GDM1 (cell line): Measurements from ENCODE around the gene TROAP.
"Not testable (repeated sequence)": the region's sequence is repeated elsewhere in the genome, so short reads cannot be mapped to it uniquely, and the experiment has no call there.

Experiments
- DNase-seq: peaks from one replicate; lab custom pipeline; 2025; lab: John Stamatoyannopoulos, UW

The TROAP gene

GRCh38 chr12:49328816-49329215 lies 5.8 kb downstream of the TROAP start:
- DNase-seq, result no peak

- DNase-seq, result no peak
Observed at GRCh38 chr12:49330032-49330619, 7.1 kb downstream of the TROAP start.

DNA sequence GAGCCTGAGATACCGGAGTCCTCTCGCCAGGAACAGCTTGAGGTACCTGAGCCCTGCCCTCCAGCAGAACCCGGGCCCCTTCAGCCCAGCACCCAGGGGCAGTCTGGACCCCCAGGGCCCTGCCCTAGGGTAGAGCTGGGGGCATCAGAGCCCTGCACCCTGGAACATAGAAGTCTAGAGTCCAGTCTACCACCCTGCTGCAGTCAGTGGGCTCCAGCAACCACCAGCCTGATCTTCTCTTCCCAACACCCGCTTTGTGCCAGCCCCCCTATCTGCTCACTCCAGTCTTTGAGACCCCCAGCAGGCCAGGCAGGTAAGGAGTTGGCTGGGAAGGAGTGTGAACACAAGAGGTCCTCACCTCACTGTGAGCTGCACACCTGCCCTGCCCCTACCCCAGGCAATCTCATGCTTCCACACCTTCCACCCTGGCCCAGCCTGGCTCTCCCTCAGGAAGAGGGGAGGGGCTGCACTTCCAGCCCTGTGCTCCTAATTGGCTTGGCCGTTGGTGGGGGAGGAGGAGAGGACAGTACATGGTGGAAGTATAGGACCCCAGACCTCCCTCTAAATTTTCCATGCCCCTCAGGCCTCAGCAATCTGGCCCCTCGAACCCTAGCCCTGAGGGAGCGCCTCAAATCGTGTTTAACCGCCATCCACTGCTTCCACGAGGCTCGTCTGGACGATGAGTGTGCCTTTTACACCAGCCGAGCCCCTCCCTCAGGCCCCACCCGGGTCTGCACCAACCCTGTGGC lies 7.8 kb downstream of the TROAP start:
- DNase-seq, result no peak

GRCh38 chr12:49331380-49332222 lies 8.5 kb downstream of the TROAP start:
- DNase-seq, result no peak

GRCh38 chr12:49332441-49332861 lies 9.4 kb downstream of the TROAP start:
- no peak for DNase-seq

GRCh38 chr12:49332891-49333371 lies 9.9 kb downstream of the TROAP start:
- no peak for DNase-seq

GRCh38 chr12:49333778-49334177 lies 10.7 kb downstream of the TROAP start:
- DNase-seq, result not testable (repeated sequence)

DNA sequence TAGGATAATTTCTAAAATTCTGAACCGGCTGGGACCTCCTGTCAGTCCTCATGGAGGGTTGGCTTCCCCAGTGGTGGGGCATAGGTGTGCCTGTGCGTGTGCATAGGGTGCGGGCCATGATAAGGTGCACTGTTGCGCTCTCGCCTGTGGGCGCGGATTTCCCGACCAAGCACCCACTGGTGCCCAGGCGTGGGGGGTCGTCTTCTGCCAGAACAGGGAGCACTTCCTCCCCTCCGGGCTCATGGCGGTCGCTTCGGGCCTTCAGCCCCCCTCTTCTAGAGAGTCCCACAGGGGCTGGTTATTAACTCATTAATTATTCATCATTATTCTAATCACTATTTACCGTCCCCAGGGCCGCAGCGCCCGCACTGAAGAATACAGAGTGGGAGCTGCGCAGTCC lies 11.2 kb downstream of the TROAP start:
- no peak for DNase-seq

DNA sequence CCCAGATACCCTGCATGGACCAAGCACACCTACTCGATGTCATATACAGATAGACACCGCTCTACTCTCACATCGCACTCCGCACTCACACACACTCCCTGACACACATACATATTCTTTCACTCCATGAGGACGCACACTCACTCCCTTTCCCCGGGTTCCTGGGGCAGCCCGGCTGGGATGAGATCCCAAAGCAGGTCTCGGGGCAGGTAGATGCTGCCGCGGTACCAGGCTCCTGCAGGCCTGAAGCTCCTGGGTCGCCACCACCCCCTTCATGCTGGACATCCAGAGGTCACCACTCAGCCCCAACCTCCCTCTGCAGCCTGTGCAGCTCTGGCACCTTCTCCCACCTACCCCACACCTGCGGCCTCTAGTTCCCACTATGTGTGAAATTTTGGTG lies 11.6 kb downstream of the TROAP start:
- no peak for DNase-seq

DNA sequence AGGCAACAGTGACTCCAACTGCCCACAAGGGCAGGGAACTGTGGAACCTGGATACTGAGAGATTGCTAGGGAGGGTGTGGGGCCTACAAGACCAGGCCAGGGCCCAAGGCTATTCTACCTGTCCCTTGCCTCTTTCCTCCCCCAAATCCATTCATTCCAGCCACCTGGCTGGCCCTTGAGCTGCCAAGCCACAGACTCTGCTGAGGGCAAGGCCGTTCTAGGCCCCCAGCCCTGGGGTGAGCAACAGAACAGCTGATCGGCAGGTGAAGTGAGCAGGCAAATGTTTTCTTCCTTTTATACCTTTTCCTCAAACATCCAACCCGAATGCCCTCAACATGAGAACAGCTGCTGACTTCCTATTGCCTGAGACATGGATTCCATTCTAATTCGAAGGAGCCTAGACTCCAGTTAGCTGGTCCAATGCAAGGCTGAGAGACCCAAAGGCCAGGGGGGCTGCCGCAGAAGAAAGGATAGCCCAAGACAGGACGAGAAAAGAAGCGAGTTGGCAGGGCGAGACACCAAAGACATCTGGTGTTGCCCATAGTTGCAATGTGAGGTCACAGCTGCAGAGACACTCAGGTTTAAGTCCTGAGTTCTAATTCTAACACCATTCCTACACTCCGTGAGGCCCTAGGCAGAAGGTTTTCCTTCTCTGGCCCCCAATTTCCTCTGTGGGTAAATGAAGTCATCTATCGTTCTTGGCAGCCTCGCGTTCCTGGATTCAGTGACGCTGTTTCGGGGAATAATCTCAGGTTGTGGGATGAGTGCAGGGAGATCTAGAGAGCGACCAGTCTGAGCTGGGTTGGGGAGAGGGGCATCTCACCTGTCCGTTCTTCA lies 12.3 kb downstream of the TROAP start:
- no peak for DNase-seq

GRCh38 chr12:49335955-49336644 lies 13.0 kb downstream of the TROAP start:
- DNase-seq, result no peak

GRCh38 chr12:49336645-49337584 lies 13.9 kb downstream of the TROAP start, which contains the start of gene C1QL4:
C1QL4 (minus strand) TSS chr12:49337188; CDS start chr12:49336477, 711 bp downstream.
- peak; percentile 76 for DNase-seq

DNA sequence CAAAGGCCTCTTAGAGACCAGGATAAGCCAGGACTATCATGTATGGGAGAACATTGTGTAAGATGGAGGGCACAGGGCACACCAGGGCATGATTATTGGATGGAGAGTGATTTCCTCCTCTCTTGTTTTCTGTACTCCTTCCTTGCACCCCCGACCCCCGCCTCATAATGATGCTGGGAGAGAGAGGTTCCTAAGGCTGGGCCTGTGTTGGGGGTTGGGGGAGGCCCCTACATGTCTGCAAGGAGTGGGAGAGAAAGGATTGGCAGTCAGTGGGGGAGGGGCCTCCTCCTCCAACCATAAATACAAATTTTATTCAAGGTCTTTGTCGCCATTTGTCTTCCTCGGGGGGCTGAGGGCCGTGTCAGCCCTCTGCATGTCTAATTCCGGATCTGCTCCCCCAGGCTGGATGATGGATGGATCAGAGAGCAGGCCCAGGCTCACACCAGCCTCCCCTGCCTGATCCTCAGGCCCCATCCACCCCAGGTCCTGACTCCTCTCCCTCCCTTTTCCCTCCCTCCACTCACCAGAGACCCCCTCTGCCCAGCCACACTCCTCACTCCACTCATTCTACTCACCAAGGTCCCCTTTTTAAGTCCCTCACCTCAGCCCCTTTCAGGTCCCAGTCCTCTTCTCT lies 15.9 kb downstream of the TROAP start:
- no peak for DNase-seq

- DNase-seq, result no peak
Observed at GRCh38 chr12:49339464-49339861, 16.4 kb downstream of the TROAP start.

- no peak for DNase-seq
Observed at GRCh38 chr12:49340095-49340870, 17.2 kb downstream of the TROAP start.

- DNase-seq, result no peak
Observed at GRCh38 chr12:49340971-49341776, 18.1 kb downstream of the TROAP start.

DNA sequence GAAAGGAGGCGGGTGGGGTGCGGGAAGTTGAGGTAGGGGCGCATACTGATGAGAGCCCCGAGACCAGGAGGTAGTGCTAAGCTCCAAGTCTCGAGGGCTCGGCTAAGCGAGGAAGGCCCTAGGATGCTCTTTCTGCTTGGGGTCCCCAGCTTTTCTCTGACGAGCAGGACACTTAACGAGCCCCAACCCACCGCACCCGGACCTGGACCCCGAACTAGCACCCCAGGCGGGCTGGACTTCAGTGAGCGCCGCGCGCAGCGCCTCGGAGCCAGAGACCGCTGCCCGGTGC lies 18.7 kb downstream of the TROAP start:
- DNase-seq, result no peak
